ENCODE data around the gene LIMA1.

DNA sequence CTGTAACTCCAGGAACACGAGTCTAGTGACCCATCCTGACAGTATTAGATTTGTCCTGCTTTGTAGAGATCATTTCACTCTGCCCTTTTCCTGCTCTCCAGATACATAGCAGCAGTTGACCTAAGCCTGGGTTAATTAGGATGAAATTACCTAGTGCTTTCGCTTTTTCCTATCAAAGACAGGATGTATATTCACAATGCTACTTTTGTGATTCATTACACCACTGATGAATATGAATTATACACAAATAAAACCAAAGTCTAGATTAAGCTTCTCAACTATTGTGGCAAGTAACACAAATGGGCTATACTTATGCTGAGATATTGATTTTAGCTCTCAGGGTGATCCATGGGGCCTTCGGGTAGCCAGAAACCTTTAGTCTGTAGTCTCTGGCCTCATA, 134.0 kb downstream of the LIMA1 start:
- TF ChIP-seq CTCF (IDR thresholded peaks at IDR 0.05): no peak
- TF ChIP-seq POLR2A (IDR thresholded peaks at IDR 0.05): no peak

All from thyroid gland (tissue), 4 donors.